Endothelial cell of umbilical vein (primary cell): Measurements from ENCODE around the gene KIF15. TPM values are rescaled to one million over a fixed set of nuclear protein-coding genes. Genes with fewer than 3 reads are reported as not detected.

Experiments
- BruUV-seq: library from RNA; stranded (reverse); fragments of 400-500 nt; replicated peaks from 2 replicates; lab custom pipeline; 2021; lab: Mats Ljungman, UMichigan
- CTCF ChIA-PET: fragments of 300-600, 350-600 bp; sonication (Branson Sonifier 250); formaldehyde crosslinking; loops from one replicate; lab custom pipeline; 2021; ENCODE audit warnings: antibody characterized with exemption, inconsistent platforms; lab: Charles Lee
- POLR2A ChIA-PET: fragments of 300-600, 350-600 bp; sonication (Branson Sonifier 250); formaldehyde crosslinking; loops from one replicate; lab custom pipeline; 2021; ENCODE audit warnings: antibody characterized with exemption, inconsistent platforms; lab: Charles Lee
- DNase-seq: peaks from one replicate; pipeline ENCODE4 v3.0.0-alpha.2; 2011; ENCODE audit warnings: low read depth, low spot score
- FAIRE-seq: peaks from 2 replicates; lab custom pipeline; 2011; peaks lifted over from hg19 to GRCh38; lab: Jason Lieb, UNC
- H2AFZ ChIP-seq: 2 replicates; pipeline ENCODE4 v1.6.0; 2012; ENCODE audit warnings: low read depth, low read length, control low read depth, inconsistent platforms
- H3K27ac ChIP-seq: 2 replicates; pipeline ENCODE4 v1.5.1; 2011; ENCODE audit warnings: low read depth, mild to moderate bottlenecking, control low read depth, low read length, moderate library complexity; ENCODE audit not compliant: insufficient read depth
- H3K27me3 ChIP-seq, 2 experiments: 2 replicates each; pipeline versions ENCODE4 v1.6.0 to v1.6.1; 2011; ENCODE audit warnings: low read length in 2 of 2, mixed read lengths in 1 of 2; ENCODE audit not compliant: control insufficient read depth in 2 of 2, insufficient read depth in 2 of 2
- H3K36me3 ChIP-seq, 2 experiments: 2 replicates in 1 of 2; 3 replicates in 1 of 2; pipeline ENCODE4 v1.5.1; 2011; ENCODE audit warnings: low read length in 2 of 2, mild to moderate bottlenecking in 1 of 2, moderate library complexity in 1 of 2; ENCODE audit not compliant: control insufficient read depth in 2 of 2, insufficient read depth in 2 of 2; ENCODE audit errors: extremely low read depth in 1 of 2
- H3K4me1 ChIP-seq: 3 replicates; pipeline ENCODE4 v1.5.1; 2011; ENCODE audit warnings: mild to moderate bottlenecking, low read length; ENCODE audit not compliant: control insufficient read depth, insufficient read depth; ENCODE audit errors: extremely low read depth
- H3K4me2 ChIP-seq: 2 replicates; pipeline ENCODE4 v1.6.1; 2011; ENCODE audit warnings: low read length, control low read depth, mixed read lengths; ENCODE audit not compliant: insufficient read depth
- H3K4me3 ChIP-seq, 3 experiments: fragments of 200-600 bp in 1 of 3; sonication (generic), shearing (Covaris generic) in 1 of 3; replicated peaks in 1 of 3; 2 replicates each; pipeline ENCODE4 v1.5.1; 2011 to 2016; ENCODE audit warnings: control low read depth in 3 of 3, low read length in 3 of 3, mild to moderate bottlenecking in 2 of 3, inconsistent platforms in 1 of 3, low read depth in 1 of 3, moderate library complexity in 1 of 3; ENCODE audit not compliant: insufficient read depth in 1 of 3
- H3K79me2 ChIP-seq: 2 replicates; pipeline ENCODE4 v1.6.0; 2012; ENCODE audit warnings: low read length, inconsistent platforms; ENCODE audit not compliant: control insufficient read depth, insufficient read depth
- H3K9ac ChIP-seq: replicated peaks from 2 replicates; pipeline ENCODE3; 2011; ENCODE audit warnings: low read length, control low read depth; ENCODE audit not compliant: insufficient read depth; ENCODE audit errors: extremely low read depth
- H3K9me1 ChIP-seq: replicated peaks from 3 replicates; pipeline ENCODE4 v1.6.0; 2011; ENCODE audit warnings: mild to moderate bottlenecking, low read length; ENCODE audit not compliant: control insufficient read depth, insufficient read depth; ENCODE audit errors: extremely low read depth
- H3K9me3 ChIP-seq: replicated peaks from 2 replicates; pipeline ENCODE4 v1.5.1; 2012; ENCODE audit warnings: low read length, inconsistent platforms; ENCODE audit not compliant: control insufficient read depth, insufficient read depth
- H4K20me1 ChIP-seq: replicated peaks from 2 replicates; pipeline ENCODE3; 2011; ENCODE audit warnings: mild to moderate bottlenecking, low read length; ENCODE audit not compliant: control insufficient read depth, insufficient read depth; ENCODE audit errors: extremely low read depth
- CTCF ChIP-seq, 2 donors: IDR thresholded peaks; 1 replicate in 1 of 2; 2 replicates in 1 of 2; pipeline ENCODE4 v1.5.1; 2011; ENCODE audit warnings: low read length in 2 of 2, mild to moderate bottlenecking in 2 of 2, moderate library complexity in 2 of 2, control low read depth in 1 of 2, inconsistent platforms in 1 of 2, low read depth in 1 of 2; ENCODE audit not compliant: insufficient read depth in 1 of 2; ENCODE audit errors: extremely low read depth in 1 of 2
- EZH2 ChIP-seq: IDR thresholded peaks from 2 replicates; pipeline ENCODE4 v1.6.1; 2012; ENCODE audit warnings: borderline replicate concordance, low read depth, mild to moderate bottlenecking, moderate library complexity, low read length, inconsistent platforms; ENCODE audit not compliant: severe bottlenecking
- FOS ChIP-seq: IDR thresholded peaks from 2 replicates; pipeline ENCODE4 v1.6.1; 2011; ENCODE audit warnings: mild to moderate bottlenecking, low read length, moderate library complexity, borderline replicate concordance; ENCODE audit not compliant: insufficient read depth
- GATA2 ChIP-seq: IDR thresholded peaks from 2 replicates; pipeline ENCODE4 v1.7.0; 2011; ENCODE audit warnings: low read depth, mild to moderate bottlenecking, moderate library complexity, mixed read lengths, low read length; ENCODE audit not compliant: insufficient read length, insufficient read depth
- JUN ChIP-seq: IDR thresholded peaks from 2 replicates; pipeline ENCODE4 v1.6.1; 2011; ENCODE audit warnings: borderline replicate concordance, low read depth; ENCODE audit not compliant: insufficient read length, insufficient read depth
- MAX ChIP-seq: IDR thresholded peaks from 2 replicates; pipeline ENCODE4 v1.6.1; 2011; ENCODE audit not compliant: insufficient read depth, insufficient read length
- MYC ChIP-seq: IDR thresholded peaks from one replicate; pipeline ENCODE4 v1.6.1; 2011; ENCODE audit warnings: mild to moderate bottlenecking, low read depth, low read length
- POLR2A ChIP-seq: IDR thresholded peaks from 2 replicates; pipeline ENCODE4 v1.6.1; 2012; ENCODE audit warnings: low read depth, mild to moderate bottlenecking, control low read depth, low read length
- POLR2AphosphoS5 ChIP-seq: IDR thresholded peaks from 2 replicates; pipeline ENCODE4 v1.6.1; 2012; ENCODE audit warnings: low read depth, mild to moderate bottlenecking, control low read depth, low read length, moderate library complexity; ENCODE audit not compliant: insufficient read depth
- dilution Hi-C: fragments of 300-500 bp; cut with MboI; formaldehyde crosslinking; loops from one replicate; pipeline ENCODE4 v1.15.0; 2019; ENCODE audit warnings: low sequenced_read_pairs; ENCODE audit not compliant: extremely low pct_ligation_motif_present
- intact Hi-C: fragments of 100-400 bp; cut with micrococcal nuclease; formaldehyde crosslinking; loops from one replicate; pipeline ENCODE4 v1.10.0; 2022
- polyA plus RNA-seq, 4 experiments: library from polyadenylated mRNA; depleted of rRNA in 3 of 4; stranded (reverse) in 3 of 4; unstranded in 1 of 4; fragments of >200 nt; gene quantifications; 2 replicates each; pipeline versions ENCODE4 v1.2.1 to v1.2.3, GENCODE V29; 2011 to 2012; ENCODE audit warnings: missing spikeins in 1 of 4
- total RNA-seq: library from RNA; stranded (reverse); gene quantifications from 2 replicates; pipeline ENCODE4 v1.2.3, GENCODE V29; 2021

The KIF15 gene
- total and polyA plus RNA-seq, 2 donors (not counting 3 experiments of a cell fraction or from before 2014, with no cell fraction given): 2.2 to 21.6 TPM

- POLR2A ChIA-PET: no interaction called here
- CTCF ChIA-PET: interaction anchor here (0.9 to 2.9 kb wide), 2 partner anchors 30 to 93 kb away, joined by 3 to 15 read pairs; no protein-coding TSS in a partner anchor
- DNase-seq (peak; percentile 90), FAIRE-seq (peak; percentile 96)
- Histone ChIP-seq H3K4me2 (peak overlapping the region; percentile 9), H3K4me3 (no peak overlapping the region), H3K9me3 (no peaks in the 10 kb centered on the region), H3K79me2 (no peaks in the 10 kb centered on the region), H4K20me1 (no peaks in the 10 kb centered on the region), H3K4me1 (peaks cover 38% of the 10 kb centered on the region), H3K9me1 (no peaks in the 10 kb centered on the region), H3K36me3 (no peaks in the 10 kb centered on the region), H3K27me3 (no peaks in the 10 kb centered on the region), H3K9ac (peak overlapping the region; percentile 16), H2AFZ (peak overlapping the region; percentile 1), H3K27ac (peak overlapping the region; percentile 91)
- dilution Hi-C loops (no loop called here), intact Hi-C loops (loop anchor here (1.0 to 10.0 kb wide), 3 partner anchors 31 to 283 kb away; partner anchors contain the start of gene ZNF35)
- BruUV-seq: no TSS peak
- TF ChIP-seq GATA2 (peak; percentile 35), POLR2A (no peak), MAX (peak; percentile 58), FOS (peak; percentile 78), POLR2AphosphoS5 (peak; percentile 58), CTCF (IDR thresholded peaks at IDR 0.05; ENCODE audit: extremely low read depth in 1 of 2, insufficient read depth in 1 of 2, low read depth in 1 of 2, low read length in 2 of 2) (no peak), JUN (peak; percentile 85), EZH2 (no peak), MYC (no peak)
Measured at GRCh38 chr3:44883999-44884431, 122.4 kb downstream of the KIF15 start.
